ENCODE measurements around the gene IL6R.

Gene IL6R

DNA sequence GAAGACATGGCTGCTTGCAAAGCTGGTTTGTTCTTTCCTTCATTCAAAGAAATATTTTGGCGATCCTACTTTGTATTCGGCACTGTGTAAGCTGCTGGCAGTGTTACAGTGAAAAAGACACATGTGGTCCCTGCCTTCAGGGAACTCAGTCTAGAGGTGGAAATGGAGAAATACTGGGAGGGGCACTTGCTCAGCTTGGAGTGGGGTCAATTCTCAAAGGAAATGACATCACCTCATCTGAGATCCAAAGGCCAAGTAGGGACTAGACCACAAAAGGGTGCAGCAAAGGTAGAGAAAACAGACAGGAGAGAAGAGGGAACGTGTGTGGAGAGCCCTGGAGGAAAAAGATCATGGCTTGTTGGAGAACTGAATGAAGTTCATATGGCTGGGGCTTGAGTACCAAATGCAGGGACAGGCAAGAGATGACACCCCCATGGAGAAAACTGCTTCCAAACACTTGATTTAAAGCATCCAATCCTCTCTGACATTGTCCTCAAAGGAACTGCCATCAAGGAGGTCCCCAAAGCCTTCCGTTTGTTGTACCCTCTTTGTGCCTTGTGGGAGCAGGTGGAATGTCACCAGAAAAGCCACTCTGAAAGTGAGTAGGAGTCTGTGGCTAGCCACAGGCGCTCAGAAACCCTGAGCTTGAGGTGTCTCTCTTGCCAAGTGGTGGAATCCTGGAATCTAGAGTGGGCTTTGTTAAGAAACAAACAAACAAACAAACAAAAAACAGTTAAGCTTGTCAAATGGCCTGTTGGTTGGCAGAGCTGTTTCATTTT lies 48.6 kb downstream of the IL6R start:
- no peak for DNase-seq

DNA sequence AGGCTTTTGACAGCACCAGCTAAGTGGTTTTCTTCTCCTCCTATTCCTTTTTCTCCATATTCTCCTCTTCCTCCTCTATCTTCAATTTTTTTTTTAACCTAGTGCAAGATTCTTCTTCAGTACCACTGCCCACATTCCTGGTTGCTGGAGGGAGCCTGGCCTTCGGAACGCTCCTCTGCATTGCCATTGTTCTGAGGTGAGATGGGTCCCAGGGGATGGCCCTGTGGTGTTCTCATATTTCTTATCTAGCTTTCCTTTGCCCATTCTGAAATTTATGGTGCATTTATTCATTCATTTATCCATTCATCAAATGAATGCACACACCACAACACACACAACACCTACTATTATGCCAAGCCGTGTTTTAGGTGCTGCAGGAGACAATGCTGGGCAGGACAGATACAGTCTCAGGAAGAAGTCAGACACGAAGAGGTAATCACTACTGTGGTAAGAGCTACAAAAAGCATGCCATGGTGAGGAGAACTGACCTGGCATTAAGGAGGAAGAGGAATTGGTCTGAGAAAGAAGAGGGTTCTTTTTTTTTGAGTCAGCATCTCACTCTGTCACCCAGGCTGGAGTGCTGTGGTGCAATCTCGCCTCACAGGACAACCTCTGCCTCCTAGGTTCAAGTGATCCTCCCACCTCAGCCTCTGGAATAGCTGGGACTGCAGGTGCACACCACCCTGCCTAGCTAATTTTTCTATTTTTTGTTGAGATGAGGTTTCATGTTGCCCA lies 49.4 kb downstream of the IL6R start:
- no peak for DNase-seq

DNA sequence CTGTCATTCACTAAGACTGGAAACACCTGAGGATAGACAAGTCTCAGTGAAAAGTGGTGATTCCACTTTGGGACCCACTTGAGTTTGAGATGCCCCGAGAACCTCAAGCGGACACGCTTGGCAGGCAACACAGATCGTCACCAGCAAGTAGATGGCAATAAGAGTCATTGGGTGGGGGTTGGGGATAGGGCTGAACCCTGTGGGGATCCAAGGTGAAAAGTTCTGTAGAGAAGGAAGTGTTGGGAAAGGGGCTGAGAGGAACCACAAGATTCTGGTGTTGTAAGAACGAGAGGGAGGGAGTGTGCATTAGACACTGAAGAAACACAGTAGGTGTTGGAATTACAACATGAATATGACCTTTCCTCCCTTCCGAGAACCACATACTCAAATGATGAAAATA lies 51.5 kb downstream of the IL6R start:
- no peak for DNase-seq

DNA sequence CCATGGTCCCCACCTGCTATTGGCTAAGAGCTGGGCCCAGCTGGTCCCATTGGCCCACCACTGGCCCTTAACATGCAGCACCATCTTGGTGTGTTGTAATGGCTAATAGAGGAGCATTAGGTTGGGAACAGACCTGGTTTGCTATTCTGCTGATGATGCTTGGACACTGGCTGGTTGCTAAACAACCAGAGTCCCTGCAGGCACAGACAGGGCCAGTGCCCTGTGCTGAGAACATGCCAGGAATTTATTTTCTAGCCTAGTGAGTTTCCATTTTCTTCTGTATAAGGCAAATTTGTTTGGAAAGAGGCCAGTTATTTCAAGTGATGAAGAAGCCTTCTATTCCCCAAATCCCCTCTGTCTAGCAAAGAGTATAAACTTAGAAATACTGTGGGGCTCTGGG lies 53.9 kb downstream of the IL6R start:
- no peak for DNase-seq

DNA sequence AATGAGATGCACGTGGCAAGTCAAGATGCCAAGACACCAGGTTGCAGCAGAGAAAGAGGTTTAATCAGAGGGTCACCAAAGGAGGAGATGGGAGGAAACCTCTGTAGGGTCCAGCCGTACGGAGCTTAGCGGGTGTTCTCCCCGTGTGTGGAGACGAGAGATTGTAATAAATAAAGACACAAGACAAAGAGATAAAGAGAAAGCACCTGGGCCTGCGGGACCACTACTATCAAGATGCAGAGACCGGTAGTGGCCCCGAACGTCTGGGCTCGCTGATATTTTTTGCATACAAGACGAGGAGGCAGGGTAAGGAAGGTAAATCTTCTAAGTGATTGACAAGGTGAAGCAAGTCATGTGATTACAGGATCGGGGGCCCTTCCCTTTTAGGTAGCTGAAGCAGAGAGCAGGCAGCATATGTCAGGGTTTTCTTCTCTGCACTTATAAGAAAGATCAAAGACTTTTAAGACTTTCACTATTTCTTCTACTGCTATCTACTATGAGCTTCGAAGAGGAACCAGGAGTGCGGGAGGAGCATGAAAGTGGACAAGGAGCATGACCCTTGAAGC lies 55.6 kb downstream of the IL6R start:
- no peak for DNase-seq

DNA sequence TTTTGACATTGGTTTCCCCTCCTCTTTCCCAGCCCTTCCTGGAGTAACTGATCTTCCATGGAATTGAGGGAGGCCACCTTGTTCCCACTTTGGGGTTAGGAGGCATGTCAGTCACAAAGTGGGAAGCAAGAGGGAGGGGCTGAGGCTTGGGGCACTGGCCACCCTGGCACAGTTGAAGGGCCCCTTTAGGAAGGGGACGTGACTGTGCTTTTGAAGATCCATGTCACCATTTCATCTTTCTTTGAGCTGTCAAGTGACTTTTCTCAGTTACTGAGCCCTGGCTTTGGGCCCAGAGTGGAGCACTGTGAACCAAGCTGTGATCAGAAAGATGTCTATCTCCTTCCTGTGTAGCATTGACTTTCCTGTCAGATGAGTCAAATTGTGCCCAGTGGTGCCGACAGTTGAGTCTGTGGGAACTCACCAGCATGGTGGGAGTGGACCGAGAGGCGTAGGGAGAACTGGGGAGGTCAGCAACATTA lies 58.4 kb downstream of the IL6R start:
- no peak for DNase-seq

DNA sequence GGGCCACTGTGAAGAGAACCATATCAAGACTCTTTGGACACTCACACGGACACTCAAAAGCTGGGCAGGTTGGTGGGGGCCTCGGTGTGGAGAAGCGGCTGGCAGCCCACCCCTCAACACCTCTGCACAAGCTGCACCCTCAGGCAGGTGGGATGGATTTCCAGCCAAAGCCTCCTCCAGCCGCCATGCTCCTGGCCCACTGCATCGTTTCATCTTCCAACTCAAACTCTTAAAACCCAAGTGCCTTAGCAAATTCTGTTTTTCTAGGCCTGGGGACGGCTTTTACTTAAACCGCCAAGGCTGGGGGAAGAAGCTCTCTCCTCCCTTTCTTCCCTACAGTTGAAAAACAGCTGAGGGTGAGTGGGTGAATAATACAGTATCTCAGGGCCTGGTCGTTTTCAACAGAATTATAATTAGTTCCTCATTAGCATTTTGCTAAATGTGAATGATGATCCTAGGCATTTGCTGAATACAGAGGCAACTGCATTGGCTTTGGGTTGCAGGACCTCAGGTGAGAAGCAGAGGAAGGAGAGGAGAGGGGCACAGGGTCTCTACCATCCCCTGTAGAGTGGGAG lies 60.6 kb downstream of the IL6R start:
- no peak for DNase-seq

DNA sequence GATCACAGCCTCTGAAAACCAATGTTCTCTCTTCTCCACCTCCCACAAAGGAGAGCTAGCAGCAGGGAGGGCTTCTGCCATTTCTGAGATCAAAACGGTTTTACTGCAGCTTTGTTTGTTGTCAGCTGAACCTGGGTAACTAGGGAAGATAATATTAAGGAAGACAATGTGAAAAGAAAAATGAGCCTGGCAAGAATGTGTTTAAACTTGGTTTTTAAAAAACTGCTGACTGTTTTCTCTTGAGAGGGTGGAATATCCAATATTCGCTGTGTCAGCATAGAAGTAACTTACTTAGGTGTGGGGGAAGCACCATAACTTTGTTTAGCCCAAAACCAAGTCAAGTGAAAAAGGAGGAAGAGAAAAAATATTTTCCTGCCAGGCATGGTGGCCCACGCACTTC lies 61.1 kb downstream of the IL6R start:
- no peak for DNase-seq

DNA sequence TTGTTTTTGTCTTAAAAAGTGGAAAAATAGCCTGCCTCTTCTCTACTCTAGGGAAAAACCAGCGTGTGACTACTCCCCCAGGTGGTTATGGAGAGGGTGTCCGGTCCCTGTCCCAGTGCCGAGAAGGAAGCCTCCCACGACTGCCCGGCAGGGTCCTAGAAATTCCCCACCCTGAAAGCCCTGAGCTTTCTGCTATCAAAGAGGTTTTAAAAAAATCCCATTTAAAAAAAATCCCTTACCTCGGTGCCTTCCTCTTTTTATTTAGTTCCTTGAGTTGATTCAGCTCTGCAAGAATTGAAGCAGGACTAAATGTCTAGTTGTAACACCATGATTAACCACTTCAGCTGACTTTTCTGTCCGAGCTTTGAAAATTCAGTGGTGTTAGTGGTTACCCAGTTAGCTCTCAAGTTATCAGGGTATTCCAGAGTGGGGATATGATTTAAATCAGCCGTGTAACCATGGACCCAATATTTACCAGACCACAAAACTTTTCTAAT lies 61.8 kb downstream of the IL6R start:
- no peak for DNase-seq

DNA sequence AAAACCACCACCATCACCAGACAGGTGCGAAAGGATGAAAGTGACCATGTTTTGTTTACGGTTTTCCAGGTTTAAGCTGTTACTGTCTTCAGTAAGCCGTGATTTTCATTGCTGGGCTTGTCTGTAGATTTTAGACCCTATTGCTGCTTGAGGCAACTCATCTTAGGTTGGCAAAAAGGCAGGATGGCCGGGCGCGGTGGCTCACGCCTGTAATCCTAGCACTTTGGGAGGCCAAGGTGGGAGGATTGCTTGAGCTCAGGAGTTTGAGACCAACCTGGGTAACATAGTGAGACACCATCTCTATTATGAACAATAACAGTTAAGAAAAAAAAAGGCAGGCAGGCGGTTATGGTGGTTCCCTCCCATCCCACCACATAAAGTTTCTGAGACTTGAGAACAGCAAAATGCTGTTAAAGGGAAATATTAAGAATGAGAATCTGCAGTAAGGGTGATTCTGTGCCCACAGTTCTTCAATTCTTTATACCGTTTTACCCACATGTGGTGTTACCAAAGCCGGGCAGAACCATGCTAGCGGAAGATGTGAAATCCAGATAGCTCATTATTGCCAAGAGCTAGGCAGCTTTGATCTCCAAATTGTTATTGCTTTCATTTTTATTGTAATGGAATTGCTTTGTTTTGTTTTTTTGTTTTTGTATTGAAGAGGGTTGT lies 62.4 kb downstream of the IL6R start:
- no peak for DNase-seq

DNA sequence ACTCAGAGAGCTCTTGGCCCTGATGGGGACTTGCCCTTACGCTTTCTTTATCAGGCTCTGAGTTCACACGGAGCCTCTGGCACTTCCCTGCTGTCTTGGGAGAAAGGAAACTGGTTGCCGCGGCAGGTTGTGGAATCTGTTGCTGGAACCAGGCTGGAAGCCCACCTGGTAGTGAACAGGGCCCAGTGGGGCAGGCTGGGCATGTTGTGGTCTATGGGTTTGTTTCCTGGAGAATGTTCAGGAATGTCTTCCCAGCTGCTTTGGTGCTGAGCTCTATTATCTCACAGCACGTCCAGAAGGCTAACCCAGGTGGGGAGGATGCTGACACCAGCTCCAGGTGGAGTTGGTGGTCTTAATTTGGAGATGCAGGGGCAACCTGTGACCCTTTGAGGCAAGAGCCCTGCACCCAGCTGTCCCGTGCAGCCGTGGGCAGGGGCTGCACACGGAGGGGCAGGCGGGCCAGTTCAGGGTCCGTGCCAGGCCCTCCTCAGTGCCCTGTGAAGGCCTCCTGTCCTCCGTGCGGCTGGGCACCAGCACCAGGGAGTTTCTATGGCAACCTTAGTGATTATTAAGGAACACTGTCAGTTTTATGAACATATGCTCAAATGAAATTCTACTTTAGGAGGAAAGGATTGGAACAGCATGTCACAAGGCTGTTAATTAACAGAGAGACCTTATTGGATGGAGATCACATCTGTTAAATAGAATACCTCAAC lies 63.5 kb downstream of the IL6R start:
- no peak for DNase-seq

DNA sequence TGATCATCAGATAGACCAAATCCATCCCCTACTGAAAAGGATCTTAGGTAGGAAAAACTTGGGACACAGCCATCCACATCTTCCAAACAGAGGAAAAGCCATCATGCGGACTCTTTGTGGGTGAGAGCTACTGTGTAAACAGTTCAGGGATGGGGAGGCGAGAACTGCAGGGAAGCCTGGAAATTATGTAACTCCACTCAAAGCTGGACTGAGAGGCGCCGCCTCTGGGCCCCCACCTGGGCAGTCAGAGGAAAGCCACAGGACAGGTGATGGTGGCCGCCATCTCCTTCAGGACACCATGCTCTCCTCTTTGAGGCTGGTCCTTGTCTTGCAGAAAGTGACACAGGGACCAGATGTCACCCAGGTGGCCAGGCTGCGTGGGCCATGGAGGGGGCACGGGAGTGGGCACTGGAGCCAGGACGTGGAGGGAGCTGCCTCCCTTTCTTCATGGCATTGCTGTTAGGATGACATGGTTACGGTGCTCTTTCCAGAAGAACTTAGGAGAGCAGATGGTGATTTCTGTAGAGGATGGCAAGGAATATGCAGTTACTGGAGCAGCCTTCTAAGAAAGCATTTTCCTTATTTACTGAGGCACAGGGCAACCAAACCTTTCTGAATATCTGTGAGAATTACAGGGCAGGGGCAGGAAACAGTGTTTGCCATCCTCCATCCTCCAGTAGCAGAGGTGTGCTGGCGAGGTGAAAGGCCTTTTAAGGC lies 64.9 kb downstream of the IL6R start:
- peak; percentile 50 for DNase-seq

DNA sequence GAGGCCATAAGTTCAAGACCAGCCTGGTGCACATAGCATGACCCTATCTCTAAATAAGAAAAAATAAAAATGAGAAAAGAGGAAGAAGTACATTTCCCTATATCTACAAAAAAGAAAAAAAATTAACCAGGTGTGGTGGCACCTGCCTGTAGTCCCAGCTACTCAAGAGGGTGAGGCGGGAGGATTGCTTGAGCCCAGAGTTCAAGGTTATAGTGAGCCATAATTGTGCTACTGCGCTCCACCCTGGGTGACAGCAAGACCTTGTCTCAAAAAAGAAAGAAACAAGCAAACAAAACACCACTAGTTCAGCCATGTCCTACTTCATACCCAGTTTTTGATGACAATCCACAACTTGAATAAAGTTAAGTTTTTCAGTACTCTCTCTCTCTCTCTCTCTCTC lies 66.2 kb downstream of the IL6R start:
- no peak for DNase-seq

DNA sequence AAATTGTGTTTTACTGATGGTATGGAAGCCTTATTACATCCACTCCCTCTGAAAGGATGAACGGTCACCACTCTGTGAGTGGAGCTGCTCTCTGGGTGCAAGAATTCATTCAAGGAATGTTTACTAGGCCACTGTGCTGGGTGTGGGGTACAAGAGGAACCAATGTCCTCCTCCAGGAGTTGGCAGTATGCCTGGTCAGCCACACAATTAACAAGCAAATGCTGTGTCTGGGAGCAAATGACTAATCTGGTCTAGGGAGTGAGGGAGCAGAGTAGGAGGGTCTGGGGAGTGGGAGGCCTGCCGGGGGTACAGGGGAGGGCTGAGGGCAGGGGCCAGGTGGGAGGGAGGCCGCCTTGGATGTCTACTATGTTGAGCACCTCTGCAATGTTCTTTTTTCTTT lies 69.7 kb downstream of the IL6R start:
- DNase-seq = no peak

DNA sequence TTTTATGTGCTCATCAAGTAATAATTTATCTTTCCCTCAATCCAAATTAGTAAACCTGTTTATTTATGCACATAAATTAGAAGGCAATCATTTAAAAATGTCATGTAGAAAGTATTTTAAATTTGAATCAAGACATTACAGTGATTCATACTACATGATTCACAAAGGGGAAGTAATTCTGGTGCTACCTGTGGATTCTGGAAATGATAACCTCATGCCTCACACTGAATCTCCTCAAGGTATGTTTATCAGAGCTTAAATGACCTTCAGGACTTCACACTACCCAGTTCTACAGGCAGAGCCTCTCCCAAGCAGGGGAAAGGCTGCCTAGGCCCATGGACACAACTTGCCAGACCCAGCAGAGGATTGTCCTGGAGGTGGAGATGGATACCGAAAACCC lies 71.6 kb downstream of the IL6R start:
- DNase-seq = no peak

DNA sequence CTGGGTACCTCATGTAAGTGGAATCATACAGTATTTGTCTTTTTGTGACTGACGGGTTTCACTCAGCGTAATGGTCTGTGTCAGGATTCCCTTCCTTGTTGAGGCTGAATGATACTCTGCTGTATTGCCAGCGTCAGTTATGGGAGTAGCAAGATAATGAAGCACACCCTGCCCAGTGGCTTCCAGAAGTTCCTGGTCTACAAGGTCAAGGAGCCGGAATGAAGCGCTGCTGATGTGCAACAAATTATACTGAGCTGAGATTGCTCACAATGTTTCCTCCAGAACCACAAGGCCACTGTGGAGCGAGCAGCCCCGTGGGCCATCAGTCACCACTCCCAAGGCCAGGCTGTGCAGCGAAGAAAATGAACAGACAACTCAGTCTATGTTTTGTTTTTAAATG lies 72.9 kb downstream of the IL6R start:
- DNase-seq = no peak

DNA sequence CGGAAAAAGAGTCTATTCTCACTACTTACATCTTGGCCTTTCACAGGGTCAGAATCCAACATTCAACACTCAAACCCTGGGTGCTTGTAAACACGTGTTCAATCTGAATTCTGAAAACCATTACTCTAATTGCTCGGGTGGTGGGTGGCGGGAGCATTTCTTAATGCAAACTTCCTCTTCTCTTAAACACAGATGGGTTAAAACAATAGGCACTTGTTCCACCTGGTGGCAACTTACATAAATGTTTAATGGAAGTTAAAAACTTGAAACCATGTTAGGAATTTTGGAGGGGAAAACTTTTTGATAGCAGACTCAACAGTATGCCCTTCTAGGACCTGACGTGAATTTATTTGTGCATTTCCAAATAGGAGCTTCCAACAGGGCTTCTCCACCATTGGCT lies 73.5 kb downstream of the IL6R start:
- DNase-seq = no peak

DNA sequence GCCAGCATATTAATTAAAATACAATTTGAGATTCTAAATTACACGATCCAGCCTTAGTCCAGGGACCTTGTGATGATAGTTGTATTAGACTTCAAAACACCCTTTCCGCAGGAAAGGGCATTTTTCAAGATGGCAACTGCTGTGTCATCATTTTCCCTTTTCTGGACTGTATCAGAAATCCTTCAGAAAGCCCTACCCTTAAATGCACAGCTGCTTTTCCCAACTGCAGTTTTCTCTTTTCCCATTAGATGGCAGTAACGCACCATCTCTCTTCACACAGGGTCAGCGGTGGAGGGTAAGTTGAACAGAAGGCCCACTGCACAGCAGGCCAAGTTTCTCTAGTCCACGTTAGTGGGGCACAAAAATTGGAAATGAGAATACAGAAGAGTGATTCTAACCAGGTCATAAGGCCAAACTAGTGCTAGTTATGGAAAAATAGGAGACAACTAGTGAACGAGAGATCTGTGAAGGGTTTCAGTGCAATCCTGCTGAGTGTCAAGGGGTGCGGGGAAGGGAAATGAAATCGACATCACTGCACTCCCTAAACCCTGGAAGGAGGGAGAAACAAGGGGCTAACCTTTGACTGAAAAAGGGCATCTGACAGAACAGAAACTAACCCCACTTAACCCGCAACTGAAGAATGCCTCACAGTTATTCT lies 74.8 kb downstream of the IL6R start:
- DNase-seq = peak; percentile 57

DNA sequence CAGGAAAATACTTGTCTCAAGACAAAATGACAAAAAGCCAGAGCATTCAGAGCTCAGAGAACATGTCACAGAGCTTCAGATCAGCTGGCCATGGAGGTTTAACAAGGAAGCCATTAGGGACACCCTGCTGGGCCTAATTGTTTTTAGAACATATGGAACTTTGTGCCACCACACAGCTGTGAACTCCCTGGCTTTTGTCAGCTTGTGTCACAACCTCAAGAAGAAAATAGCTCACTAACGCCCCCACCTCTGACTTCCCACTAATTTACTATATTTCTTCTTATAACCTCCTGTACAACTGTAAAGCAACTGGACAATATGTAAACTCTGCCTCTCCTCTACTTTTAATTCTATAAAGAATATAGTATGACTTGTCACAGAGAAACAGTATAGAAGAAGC lies 75.9 kb downstream of the IL6R start:
- DNase-seq = peak; percentile 72

DNA sequence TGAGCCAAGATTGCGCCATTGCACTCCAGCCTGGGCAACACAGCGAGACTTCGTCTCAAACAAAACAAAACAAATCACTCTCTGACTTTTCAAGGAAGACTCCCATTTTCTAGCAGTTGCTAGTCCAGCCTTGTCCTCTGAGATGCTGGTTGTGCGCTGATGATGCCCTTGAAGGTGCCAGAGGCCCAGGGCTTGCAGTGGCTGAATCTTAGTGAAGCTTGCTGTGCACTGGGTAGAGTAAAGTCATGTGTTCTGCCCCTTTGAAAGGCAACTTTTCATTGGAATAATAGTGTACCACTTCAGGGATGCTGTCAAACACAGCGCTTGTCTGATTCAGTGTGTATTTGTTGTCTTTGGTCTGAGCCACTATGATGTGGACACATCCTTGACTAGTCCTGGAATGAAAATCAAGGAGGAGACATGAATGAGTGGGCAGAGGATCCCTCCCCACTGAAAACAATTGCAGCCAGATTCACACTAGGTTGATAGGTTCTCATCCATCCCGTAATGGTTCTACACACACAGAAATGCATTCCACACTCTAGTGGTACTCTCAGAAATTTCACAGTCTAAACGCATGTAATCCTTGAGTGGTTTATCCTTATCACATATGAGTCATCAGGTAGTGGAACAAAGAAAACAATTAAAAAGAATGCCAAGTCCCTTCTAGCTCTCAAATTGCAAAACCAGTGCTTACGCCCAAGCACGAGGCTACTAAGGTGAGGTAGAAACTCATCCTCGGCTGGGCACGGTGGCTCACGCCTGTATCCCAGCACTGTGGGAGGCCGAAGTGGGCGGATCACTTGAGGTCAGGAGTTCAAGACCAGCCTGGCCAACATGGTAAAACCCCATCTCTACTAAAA lies 79.0 kb downstream of the IL6R start:
- DNase-seq = no peak

All from NCI-H146 (cell line).